ENCODE results near the gene TEDC1.

TEDC1 gene

DNA sequence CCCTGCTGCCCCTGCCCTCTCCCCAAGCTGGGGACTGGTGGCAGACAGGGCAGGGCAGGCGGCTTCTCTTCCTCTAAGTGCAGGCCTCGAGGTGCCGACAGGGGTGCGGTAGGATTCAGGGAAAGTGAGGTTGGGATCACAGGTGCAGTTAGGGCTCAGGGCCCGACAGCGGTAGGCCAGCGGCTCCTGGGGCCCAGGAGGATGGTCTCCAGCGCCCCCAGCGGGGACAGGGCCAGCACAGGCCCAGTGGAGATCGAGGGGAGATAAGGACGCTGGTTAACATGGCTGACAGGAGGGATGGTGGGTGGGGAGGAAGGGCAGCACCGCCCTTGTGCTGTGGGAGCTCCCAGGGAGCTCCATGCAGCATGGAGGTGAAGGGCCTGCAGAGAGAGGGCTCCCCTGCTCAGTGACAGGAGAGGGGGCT is 5.3 kb upstream of the TEDC1 start (continued):
- TF ChIP-seq ZNF404 (tag by site-specific recombination; IDR thresholded peaks at IDR 0.05) (no peak), GLIS2 (tag by site-specific recombination; IDR thresholded peaks at IDR 0.05) (peak; percentile 43; the same call in 1 of the 2 replicates)

DNA sequence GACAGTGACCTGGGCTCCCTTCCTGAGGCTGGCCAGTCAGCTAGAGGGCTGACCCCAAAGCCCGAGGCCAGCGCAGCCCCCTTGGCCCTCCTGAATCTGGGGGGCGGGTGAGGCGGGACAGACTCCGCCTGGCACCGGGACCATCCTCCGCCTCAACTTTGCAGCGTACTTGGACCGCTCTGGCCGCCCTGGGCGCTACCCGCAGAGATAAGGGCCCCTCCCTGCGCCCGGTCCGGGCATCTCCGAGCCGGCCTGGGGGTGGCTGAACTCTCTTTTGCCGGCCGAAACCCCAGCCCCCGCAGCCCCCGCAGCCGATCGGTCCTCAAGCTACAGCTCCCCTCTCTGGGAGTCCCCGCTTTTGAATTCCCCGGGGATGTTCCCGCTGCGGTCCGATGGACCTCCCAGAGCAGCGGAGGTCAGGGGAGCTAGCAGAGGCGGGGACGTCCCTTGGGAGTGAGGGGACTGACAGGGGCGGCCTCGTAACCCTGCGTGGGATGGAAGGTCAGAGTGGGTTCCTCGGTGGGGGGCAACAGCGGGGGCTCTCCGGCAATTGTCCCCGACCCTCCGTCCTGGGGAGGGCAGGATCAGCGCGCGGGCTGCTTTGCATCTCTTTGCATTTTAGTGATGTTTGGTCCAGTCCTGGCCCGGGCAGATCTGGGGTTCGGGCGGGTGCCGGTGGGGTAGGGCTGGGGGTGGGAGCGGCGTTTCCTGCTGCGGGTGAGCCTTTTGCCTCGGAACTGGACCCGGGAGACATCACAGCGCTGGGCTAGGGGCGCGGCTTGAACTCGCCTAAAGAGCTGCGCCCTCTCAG is 4.7 kb upstream of the TEDC1 start, which contains the start of gene CRIP1:
CRIP1 (plus strand) TSS at position 724 of the 811 bp plus-strand sequence. CDS start 374 bp downstream, outside the sequence.
- Histone ChIP-seq H3K27ac (ENCODE audit: extremely low read depth, low read depth, low read length) (no peak within 1 kb of the TSS), H3K9me3 (ENCODE audit: control insufficient read depth, insufficient read depth, low read depth, low read length) (no peaks in the 10 kb centered on the region), H3K36me3 (ENCODE audit: control insufficient read depth in 2 of 2, insufficient read depth in 1 of 2, low read length in 2 of 2) (no peaks in the 10 kb centered on the region), H3K4me1 (ENCODE audit: control insufficient read depth, insufficient read depth, low read length) (peaks cover 10% of the 10 kb centered on the region), H3K4me3 (ENCODE audit: low read depth, low read length) (no peak within 1 kb of the TSS)
- ChIA-PET POLR2A (no interaction called here), CTCF (interaction anchor here (0.6 to 1.7 kb wide), 5 partner anchors 15 to 475 kb away, joined by 3 to 4 read pairs (median 4); no protein-coding TSS in a partner anchor)
- TF ChIP-seq KLF8 (tag by site-specific recombination; IDR thresholded peaks at IDR 0.05) (peak; percentile 44), ZFP3 (tag by site-specific recombination; IDR thresholded peaks at IDR 0.05; ENCODE audit: low read depth) (no peak), EGR2 (tag by site-specific recombination; IDR thresholded peaks at IDR 0.05; ENCODE audit: low read depth) (peak; percentile 2; the same call in 1 of the 2 replicates)

DNA sequence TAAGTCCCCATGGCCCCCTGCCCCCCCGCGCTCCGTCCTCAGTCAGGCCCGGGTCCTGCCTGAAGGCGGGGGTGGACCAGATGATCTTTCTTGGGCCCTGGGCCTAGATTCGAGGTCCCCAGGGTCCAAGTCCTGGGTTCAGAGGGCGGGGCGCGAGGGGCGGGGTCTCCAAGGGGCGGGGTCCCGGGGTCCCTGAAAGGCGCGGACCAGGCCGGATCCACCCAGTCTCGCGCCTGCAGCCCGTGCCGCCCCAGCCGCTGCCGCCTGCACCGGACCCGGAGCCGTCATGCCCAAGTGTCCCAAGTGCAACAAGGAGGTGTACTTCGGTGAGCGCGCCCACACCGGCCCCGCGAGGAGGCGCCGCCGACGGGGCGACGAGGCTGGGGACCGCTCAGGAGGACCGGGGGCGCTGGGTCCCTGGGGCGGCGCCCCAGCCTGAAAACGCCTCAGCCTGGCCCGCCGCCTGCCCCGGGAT is 4.0 kb upstream of the TEDC1 start:
- CTCF ChIA-PET: interaction anchor here (1.5 to 1.7 kb wide), 2 partner anchors 16 to 116 kb away, joined by 4 read pairs; no protein-coding TSS in a partner anchor
- Histone ChIP-seq H3K36me3 (ENCODE audit: control insufficient read depth in 2 of 2, insufficient read depth in 1 of 2, low read length in 2 of 2) (peaks cover 0 to 2% of the 10 kb centered on the region in 2 experiments; a peak in 1 of 3 replicates), H3K4me3 (ENCODE audit: low read depth, low read length) (no peak overlapping the region), H3K9me3 (ENCODE audit: control insufficient read depth, insufficient read depth, low read depth, low read length) (no peaks in the 10 kb centered on the region), H3K4me1 (ENCODE audit: control insufficient read depth, insufficient read depth, low read length) (peaks cover 10% of the 10 kb centered on the region), H3K27ac (ENCODE audit: extremely low read depth, low read depth, low read length) (no peak overlapping the region)
- POLR2A ChIA-PET: no interaction called here
- TF ChIP-seq ZNF169 (tag by site-specific recombination; IDR thresholded peaks at IDR 0.05) (no peak), KLF8 (tag by site-specific recombination; IDR thresholded peaks at IDR 0.05) (peak; percentile 68; the same call in 1 of the 2 replicates)

DNA sequence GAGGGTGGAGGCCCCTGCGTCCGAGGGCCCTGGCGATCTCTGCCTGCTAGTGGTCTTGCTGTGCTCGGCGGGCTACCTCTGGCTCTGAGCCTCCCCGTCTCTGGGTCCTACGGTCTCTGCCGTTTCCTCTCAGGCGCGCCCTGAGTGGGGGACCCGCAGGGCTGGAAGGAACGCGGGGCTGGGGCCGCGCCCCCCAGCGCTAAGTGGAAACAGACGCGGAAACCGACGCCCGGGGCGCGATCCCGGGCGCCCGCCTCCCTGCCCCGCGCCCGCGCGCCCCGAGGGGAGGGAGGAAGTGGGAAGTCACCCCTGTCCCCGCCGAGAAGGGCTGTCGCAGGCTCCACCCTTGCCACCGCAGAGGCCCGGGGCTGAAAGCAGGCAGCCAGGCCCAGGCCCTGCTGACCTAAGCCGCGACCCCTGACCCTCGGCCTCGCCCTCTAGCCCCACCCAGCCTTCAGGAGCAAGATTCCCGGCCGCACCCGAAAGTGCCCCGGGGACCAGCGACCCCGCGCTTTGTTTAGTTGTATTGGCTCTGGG is 3.5 kb upstream of the TEDC1 start:
- ChIA-PET CTCF (no interaction called here), POLR2A (no interaction called here)
- Histone ChIP-seq H3K4me1 (ENCODE audit: control insufficient read depth, insufficient read depth, low read length) (peaks cover 5% of the 10 kb centered on the region), H3K36me3 (ENCODE audit: control insufficient read depth in 2 of 2, insufficient read depth in 1 of 2, low read length in 2 of 2) (peaks cover 0 to 7% of the 10 kb centered on the region in 2 experiments; a peak in 1 of 3 replicates), H3K4me3 (ENCODE audit: low read depth, low read length) (no peak overlapping the region), H3K9me3 (ENCODE audit: control insufficient read depth, insufficient read depth, low read depth, low read length) (no peaks in the 10 kb centered on the region), H3K27ac (ENCODE audit: extremely low read depth, low read depth, low read length) (no peak overlapping the region)
- TF ChIP-seq ZNF621 (tag by site-specific recombination; IDR thresholded peaks at IDR 0.05) (no peak), ZNF174 (tag by site-specific recombination; IDR thresholded peaks at IDR 0.05) (no peak), ZNF629 (tag by site-specific recombination; IDR thresholded peaks at IDR 0.05) (no peak), ZNF571 (tag by site-specific recombination; IDR thresholded peaks at IDR 0.05) (no peak), ZNF514 (tag by site-specific recombination; IDR thresholded peaks at IDR 0.05) (no peak), ZNF202 (tag by site-specific recombination; IDR thresholded peaks at IDR 0.05; ENCODE audit: borderline replicate concordance) (no peak), BCL11B (tag by site-specific recombination; IDR thresholded peaks at IDR 0.05; ENCODE audit: low read depth) (peak; percentile 72), IKZF3 (tag by site-specific recombination; IDR thresholded peaks at IDR 0.05) (no peak), ZNF341 (tag by site-specific recombination; IDR thresholded peaks at IDR 0.05; ENCODE audit: low read depth) (no peak), ZNF394 (tag by site-specific recombination; IDR thresholded peaks at IDR 0.05; ENCODE audit: borderline replicate concordance) (no peak), SETDB1 (IDR thresholded peaks at IDR 0.05; ENCODE audit: insufficient read length, low read length) (no peak)
- TF ChIP-seq, protein P1, sequence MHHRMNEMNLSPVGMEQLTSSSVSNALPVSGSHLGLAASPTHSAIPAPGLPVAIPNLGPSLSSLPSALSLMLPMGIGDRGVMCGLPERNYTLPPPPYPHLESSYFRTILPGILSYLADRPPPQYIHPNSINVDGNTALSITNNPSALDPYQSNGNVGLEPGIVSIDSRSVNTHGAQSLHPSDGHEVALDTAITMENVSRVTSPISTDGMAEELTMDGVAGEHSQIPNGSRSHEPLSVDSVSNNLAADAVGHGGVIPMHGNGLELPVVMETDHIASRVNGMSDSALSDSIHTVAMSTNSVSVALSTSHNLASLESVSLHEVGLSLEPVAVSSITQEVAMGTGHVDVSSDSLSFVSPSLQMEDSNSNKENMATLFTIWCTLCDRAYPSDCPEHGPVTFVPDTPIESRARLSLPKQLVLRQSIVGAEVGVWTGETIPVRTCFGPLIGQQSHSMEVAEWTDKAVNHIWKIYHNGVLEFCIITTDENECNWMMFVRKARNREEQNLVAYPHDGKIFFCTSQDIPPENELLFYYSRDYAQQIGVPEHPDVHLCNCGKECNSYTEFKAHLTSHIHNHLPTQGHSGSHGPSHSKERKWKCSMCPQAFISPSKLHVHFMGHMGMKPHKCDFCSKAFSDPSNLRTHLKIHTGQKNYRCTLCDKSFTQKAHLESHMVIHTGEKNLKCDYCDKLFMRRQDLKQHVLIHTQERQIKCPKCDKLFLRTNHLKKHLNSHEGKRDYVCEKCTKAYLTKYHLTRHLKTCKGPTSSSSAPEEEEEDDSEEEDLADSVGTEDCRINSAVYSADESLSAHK (tag by site-specific recombination; IDR thresholded peaks at IDR 0.05): no peak
- TF ChIP-seq, protein P2, sequence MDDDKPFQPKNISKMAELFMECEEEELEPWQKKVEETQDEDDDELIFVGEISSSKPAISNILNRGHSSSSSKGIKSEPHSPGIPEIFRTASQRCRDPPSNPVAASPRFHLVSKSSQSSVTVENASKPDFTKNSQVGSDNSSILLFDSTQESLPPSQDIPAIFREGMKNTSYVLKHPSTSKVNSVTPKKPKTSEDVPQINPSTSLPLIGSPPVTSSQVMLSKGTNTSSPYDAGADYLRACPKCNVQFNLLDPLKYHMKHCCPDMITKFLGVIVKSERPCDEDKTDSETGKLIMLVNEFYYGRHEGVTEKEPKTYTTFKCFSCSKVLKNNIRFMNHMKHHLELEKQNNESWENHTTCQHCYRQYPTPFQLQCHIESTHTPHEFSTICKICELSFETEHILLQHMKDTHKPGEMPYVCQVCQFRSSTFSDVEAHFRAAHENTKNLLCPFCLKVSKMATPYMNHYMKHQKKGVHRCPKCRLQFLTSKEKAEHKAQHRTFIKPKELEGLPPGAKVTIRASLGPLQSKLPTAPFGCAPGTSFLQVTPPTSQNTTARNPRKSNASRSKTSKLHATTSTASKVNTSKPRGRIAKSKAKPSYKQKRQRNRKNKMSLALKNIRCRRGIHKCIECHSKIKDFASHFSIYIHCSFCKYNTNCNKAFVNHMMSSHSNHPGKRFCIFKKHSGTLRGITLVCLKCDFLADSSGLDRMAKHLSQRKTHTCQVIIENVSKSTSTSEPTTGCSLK (tag by site-specific recombination; IDR thresholded peaks at IDR 0.05): no peak
- TF ChIP-seq, protein P3, sequence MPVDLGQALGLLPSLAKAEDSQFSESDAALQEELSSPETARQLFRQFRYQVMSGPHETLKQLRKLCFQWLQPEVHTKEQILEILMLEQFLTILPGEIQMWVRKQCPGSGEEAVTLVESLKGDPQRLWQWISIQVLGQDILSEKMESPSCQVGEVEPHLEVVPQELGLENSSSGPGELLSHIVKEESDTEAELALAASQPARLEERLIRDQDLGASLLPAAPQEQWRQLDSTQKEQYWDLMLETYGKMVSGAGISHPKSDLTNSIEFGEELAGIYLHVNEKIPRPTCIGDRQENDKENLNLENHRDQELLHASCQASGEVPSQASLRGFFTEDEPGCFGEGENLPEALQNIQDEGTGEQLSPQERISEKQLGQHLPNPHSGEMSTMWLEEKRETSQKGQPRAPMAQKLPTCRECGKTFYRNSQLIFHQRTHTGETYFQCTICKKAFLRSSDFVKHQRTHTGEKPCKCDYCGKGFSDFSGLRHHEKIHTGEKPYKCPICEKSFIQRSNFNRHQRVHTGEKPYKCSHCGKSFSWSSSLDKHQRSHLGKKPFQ (tag by site-specific recombination; IDR thresholded peaks at IDR 0.05): no peak
